HG02642 (cell line): ENCODE results near the gene SPATA22.
"Not testable (repeated sequence)": the region's sequence is repeated elsewhere in the genome, so short reads cannot be mapped to it uniquely, and the experiment has no call there.

Experiments
- ATAC-seq: cut with Tn5 transposase; IDR thresholded peaks from one replicate; pipeline ENCODE4 v1.9.1; 2021; ENCODE audit warnings: mild to moderate bottlenecking; ENCODE audit not compliant: unreplicated experiment, poor library complexity

Gene SPATA22, protein sequence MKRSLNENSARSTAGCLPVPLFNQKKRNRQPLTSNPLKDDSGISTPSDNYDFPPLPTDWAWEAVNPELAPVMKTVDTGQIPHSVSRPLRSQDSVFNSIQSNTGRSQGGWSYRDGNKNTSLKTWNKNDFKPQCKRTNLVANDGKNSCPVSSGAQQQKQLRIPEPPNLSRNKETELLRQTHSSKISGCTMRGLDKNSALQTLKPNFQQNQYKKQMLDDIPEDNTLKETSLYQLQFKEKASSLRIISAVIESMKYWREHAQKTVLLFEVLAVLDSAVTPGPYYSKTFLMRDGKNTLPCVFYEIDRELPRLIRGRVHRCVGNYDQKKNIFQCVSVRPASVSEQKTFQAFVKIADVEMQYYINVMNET

DNA sequence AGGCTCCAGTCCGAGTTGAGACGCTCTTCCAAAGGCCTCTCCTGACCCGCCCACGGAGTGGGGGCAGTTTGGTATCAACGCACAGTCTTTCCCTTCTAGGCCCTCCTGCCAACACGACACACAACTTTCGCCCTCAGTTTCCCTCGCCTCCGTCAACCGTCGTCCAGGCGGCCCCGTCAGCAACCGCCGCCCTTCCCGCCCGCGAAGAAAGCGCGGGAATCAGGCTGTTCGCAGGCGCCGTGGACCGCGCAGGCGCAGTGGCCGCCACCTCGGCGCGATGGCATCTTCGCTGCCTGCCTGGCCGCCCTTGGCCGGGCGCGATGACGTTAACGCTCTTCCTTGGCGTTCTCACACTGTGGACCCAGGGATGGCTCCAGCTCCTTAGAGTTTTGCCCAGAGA, at the start of gene SPATA22:
SPATA22 (minus strand) TSS at position 221 of the 400 bp plus-strand sequence. CDS start 2,494 bp downstream, outside the sequence.
- ATAC-seq = no peak

DNA sequence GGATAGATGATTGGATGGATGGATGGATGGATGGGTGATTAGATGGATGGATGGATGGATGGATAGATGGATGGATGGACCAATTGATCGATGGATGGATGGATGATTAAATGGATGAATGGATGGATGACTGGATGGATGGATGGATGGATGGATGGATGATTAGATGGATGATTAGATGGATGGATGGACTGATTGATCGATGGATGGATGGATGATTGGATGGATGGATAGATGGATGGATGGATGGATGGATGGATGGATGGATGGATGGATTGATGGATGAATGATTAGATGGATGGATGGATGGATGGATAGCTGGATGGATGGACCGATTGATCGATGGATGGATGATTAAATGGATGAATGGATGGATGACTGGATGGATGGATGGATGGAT, 47.9 kb upstream of the SPATA22 start:
- not testable (repeated sequence) for ATAC-seq

DNA sequence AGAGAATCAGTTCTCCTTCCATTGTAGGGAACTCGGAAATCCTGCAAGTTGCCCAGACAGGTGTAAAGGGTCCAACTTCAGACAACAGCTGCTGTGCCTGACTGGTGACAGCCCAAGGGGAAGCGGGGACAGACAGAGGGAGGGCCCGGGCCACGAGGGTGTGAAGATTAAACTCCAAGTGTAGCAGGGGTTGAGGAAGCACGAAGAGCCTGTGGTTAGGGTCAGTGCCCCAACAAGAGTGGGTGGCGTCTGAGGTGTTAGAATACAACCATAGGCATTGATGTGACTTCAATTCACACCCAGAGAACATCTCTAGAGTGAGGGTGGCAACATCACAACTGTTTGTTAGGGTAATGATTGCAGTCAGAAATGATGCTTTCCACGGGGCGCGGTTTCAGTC, 43.3 kb upstream of the SPATA22 start:
- no peak for ATAC-seq

DNA sequence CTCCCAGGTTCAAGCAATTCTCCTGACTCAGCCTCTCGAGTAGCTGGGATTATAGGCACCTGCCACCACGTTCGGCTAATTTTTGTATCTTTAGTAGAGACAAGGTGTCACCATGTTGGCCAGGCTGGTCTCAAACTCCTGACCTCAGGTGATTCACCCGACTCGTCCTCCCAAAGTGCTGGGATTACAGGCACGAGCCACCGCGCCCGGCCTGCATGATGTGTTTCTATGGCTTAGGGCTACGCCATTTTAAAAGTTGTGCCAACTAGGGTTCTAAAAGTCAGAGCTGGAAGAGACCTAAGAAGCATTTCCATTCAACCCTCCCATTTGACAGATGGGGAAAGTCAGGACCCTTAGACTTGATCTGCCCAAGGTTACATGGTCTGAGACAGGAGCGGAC, 42.5 kb upstream of the SPATA22 start:
- not testable (repeated sequence) for ATAC-seq

DNA sequence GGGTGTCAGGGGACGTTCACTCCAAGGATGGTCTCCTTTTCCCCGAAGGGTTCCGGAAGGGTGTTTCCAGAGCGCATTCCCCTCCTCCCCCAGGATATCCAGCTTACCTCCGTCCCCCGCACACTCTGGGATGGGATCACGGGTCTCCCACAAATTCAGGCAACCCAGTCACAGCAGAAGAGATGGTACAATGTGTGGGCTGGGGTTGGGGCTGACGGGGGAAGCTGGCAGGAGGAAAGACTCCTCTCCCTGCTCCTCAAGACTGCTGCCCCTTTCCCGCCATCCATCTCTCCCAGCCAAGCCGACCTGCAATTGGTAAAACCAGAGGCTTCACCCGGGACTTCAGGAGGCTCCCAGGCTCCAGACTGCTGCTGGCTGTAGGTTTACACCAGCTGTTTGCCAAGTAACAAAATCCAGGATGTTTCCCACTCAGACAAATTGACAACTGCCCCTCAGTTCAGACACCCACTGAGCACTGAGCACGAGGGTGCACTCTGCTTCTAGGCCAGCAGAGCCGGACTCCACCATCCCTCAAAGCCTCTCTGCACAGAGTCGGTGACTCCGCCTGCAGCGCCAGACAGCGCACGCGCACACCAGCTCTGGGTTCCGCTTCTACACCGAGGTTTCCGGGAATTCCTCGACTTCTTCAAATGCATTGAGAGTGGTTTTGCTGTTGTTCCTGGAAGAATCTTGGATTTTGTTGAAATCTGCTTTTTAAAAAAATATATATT, 41.9 kb upstream of the SPATA22 start:
- ATAC-seq = no peak

DNA sequence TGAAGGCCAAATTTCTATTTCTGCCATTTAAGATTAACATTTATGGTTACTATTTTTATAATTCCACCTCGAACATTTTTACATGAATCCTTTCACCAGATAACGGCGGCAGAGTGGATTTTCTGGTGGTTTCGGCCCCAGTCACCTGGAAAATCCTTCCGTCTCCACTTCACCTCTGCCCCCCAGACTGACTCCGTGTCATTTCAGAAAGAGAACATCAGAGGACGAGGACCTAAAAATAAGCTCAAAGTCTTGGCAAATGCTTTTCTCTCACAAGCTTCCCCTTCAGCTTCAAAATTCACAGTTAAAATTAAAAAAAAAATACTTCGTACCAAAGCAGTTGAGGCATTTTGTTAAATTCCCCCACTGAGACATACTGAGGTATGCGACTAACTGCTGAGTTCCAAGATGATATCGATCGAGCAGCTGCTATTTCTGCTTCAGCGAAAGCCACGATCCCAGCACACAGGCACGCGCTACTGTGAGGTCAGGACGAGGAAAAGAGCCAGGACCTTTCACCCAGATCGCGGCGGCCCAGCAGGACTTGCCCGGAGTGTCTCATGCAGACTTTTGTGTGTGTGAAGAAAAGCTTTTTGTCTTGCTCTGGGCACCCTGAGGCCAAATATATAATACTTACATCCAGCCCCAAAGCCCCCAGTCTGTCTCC, 41.0 kb upstream of the SPATA22 start:
- ATAC-seq = no peak

DNA sequence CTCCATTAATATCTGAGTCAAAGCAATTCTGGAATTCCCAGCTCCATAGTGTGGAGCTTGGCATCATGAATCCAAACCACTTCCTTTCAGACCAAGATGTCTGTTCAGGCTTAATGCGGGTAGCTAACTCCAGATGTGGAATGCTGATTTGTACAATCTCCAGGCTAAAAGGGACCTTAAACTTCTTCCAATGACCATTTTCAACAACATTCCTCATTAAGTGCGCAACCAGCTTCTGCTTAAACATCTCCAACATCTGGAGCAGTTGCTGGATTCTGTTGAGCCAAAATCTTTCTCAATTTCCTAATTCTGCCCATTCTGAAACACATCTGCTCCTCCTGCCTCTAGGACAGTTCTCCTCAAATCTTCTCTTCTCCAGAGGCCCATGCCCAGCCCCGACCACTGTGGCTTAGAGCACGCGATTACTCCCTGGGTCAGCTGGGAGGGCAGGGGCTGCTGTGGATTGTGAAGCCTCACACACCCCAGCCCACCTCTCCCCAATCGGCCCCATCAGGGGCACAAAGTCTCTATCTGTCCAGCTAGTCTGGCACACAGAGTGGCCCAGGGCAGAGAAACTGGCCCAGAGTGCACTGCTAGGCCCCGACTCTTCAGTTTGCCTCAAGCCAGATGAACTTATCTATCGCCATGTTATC, 40.4 kb upstream of the SPATA22 start:
- ATAC-seq = no peak

DNA sequence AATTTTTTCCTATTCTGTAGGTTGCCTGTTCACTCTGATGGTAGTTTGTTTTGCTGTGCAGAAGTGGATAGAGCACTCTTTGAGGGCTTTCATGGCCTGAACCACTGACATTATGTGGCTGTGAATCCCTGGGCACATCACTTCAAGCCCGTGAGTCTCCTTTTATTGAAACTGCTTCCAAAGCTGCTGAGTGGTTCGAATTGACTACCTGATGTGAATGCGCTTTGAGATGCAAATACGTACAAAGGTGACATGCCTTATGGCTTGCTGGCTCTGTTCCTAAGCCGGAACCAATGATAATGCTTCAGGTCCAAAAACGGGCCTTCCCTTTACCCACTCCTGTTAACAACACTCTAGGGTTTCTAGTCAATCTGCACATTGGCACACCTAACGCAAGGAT, 38.5 kb upstream of the SPATA22 start:
- no peak for ATAC-seq

DNA sequence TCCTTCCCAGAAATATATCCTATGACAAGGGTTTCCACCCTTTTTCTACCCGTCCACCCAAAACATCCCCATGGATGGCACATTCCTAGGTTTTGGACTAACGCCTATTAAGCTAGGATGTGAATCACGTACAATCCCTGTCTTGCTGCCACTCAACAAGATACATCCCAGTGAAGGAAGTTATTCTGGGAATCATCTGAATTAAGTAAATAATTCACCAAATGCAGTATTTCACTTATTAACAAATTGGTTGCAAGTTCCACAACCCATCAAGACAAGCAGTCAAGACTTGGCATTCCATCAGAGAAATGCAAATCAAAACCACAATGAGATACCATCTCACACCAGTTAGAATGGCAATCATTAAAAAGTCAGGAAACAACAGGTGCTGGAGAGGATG, 36.2 kb upstream of the SPATA22 start:
- ATAC-seq = no peak

DNA sequence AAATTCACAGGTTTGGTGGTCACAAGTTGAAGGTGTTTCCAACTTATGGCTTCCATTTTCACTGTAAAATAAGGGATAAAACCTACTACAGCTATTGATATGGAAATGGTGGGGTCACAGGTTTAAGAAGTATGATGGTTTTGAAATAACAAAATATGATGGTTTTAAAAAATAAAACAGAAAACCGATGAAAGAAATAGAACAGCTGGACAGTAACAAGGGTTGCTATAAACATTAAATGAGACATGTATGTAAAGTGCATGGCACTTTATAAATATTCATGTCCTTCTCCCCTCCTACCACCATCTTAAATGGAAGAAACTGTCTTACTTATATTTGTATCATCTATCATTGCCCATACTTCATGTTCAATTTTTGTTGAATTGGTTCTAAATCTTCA, 35.5 kb upstream of the SPATA22 start:
- no peak for ATAC-seq

DNA sequence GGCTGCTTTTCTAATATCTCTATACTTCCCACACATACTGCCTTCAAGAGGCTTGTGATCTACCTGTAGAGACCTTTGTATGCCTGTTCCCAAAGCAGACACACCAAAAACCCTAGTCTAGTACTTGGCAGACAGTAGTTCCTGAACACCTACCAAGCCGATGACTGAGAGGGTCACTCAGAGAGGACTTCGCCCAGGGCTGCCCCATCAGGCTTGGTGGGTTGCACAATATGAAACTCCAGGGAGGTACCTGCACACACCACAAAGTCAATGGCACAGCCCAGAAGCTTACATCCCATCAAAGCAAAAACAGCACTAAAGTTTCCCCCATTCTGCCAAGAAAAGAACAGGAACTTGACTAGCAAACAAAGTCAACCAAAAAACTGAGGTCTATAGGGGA, 34.4 kb upstream of the SPATA22 start:
- ATAC-seq = no peak

DNA sequence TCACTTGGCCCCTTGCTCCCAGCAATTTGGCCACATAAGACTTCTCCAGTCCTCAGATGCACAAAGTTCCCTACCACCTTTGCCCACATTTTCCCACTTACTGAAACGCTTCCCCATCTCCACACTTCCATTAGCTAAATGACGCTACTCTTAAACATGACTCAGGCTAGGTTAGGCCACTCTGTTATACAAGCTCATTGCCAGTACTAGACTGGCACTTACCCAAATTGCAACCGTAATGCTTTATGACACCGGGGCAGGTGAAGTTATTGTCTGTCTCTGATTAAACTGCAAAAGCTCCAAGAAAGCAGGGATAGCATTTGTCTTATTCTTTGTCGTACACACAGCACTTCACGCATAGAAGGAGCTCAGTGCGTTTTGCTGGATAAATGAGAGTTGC, 33.4 kb upstream of the SPATA22 start:
- ATAC-seq = no peak

DNA sequence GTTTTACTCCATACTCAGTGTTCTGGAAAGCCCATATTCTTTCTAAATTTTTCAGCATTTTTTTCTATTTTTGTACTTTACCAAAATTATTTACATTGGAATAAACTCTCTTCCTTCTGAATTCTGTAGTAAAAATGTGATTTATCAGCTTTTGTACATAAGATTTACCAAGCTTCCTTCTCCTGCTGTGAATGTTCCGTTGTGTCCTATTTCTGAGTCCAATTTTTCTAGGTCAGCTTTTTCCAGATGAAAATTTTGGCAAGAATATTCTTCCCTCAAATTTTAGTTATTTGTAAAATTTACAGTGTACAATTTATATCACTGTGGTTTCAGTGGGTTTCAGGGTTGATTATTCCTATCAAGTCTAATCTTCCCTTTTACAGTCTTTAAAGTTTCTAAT, 31.7 kb upstream of the SPATA22 start:
- ATAC-seq = no peak

DNA sequence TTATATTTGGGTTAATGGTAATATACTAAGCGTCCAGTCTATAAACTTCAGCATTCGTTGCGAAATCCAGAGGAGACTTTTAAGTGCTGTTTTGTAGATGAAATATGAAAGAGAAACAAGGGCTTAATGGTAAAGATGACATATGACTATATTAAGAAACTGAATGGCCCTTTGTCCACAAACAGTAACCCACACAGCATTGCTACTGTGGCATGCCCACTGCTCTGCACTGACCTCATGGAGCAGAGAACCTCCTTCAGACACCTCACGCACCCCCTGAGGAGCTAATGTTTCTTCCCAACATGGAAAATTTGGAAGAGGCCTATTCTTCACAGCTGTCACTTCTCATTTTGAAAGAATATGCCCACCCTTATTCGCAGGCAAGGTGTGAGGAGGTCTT, 30.8 kb upstream of the SPATA22 start:
- no peak for ATAC-seq

DNA sequence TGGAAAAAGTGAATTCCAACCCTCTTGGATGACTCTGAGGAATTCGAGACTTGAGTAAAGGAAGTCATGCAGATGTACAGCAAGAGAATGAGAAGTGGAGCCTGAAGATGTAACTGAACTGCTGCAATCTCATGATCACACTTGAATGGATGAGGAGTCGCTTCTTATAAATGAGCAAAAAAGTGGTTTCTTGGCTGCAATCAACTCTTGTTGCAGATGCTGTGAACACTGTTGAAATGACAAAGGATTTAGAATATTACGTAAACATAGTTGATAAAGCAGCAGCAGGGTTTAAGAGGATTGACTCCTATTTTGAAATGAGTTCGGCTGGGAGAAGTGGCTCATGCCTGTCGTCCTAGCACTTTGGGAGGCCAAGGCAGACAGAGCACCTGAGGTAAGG, 29.7 kb upstream of the SPATA22 start:
- ATAC-seq = no peak

DNA sequence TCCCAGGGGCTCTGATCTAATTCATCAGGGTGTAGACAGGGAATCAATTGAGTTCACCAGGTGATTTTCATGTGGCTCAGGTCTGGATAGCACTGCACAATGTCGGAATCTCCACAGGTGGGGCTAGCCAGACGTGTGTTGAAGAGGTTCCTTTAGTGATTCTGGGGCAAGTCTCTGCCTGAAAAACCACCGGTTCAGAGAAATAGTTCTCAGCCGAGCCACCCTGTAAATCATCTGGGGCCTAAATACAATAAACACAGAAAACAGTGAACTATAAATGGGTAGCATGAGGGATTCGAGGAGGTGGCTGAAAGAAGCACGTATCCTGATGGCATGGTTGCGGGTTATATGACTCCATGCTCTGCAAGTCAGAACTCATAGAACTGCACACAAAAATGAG, 25.5 kb upstream of the SPATA22 start:
- no peak for ATAC-seq

DNA sequence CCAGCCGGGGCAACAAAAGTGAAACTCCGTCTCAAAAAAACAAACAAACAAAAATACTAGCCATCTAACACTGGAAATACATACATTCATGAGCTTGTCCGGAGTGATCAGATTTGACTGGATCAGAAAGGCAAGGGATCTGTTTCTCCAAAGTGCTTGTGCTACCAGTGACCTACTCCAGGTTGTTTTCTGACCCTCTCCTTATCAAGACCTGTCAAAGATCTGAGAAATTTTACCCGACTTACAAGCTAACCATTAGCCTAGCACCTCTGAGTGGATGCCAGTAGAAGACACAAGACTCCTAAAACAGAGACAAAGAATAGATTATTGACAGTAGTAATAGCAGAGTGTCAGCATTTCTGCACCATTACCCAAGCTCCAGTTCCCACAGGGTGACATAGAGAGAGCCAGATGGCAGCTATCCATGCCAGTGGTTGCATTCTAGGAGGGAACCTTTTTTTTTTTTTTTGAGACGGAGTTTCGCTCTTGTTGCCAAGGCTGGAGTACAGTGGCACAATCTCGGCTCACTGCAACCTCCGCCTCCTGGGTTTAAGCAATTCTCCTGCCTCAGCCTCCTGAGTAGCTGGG, 14.0 kb upstream of the SPATA22 start:
- ATAC-seq = no peak

DNA sequence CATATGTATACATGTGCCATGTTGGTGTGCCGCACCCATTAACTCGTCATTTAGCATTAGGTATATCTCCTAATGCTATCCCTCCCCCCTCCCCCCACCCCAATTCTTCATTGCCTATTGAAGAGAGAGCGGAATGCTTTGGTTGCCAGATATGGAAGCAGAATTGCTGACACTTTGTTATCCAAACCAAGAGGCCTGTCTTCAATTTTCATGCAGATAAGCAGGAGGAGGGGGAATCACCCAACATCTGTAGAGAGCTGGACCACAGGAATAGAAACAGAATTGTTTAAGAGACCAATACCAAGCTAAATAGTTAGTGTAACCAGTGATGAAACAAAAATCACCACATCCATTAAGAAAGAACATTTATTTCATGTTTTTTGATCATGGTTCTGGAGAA, 11.2 kb upstream of the SPATA22 start:
- ATAC-seq = no peak

DNA sequence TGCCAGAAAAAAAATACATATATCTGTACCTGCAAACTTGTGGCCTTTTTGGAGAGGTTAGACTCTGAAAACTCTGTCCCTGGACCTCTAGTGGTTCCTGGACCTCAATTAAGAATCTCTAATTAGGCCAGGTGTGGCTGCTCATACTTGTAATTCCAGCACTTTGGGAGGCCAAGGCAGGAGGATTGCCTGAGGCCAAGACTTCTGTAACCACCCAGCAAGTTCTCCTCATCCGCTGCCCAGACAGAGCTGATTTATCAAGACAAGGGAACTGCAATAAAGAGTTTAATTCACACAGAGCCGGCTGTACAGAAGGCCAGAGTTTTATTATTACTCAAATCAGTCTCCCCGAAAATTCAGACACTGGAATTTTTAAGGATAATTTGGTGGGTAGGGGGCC, 8.4 kb upstream of the SPATA22 start:
- ATAC-seq = no peak

DNA sequence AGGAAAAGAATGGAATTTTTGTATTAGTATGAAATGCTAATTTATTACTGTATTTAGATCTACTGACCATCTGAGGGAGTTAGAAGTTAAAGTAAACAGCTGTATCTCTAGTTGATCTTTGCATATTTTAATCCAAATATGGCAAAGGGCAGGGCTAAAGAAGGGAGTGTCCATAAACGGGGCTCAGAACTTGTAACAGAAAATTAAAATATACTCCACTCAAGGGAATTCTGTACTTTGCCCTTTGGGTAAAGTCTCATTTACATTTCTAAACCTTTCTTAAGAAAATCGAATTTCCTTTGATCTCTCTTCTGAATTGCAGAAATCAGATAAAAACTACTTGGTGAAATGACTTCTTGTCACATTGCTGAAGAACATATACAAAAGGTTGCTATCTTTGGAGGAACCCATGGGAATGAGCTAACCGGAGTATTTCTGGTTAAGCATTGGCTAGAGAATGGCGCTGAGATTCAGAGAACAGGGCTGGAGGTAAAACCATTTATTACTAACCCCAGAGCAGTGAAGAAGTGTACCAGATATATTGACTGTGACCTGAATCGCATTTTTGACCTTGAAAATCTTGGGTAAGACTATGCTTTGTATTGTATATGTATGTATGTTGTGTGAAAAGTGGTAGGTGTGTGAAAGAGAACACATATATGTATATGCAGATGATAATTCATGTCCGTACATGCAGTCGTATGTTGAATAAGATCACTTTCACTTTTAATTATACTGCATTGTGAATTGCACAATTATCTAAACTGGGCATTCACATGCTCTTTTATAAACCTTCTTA, 4.4 kb upstream of the SPATA22 start, which contains the start of gene ASPA:
ASPA (plus strand) TSS at position 186 of the 799 bp plus-strand sequence; CDS start at position 349, 163 bp downstream.
- ATAC-seq = no peak
